ENCODE data around the gene NENF. TPM values are rescaled to one million over a fixed set of nuclear protein-coding genes. Genes with fewer than 3 reads are reported as not detected.

The NENF gene
- total RNA-seq, 4 donors from 2014 or later = 82.8 to 139 (median 84.6) TPM

DNA sequence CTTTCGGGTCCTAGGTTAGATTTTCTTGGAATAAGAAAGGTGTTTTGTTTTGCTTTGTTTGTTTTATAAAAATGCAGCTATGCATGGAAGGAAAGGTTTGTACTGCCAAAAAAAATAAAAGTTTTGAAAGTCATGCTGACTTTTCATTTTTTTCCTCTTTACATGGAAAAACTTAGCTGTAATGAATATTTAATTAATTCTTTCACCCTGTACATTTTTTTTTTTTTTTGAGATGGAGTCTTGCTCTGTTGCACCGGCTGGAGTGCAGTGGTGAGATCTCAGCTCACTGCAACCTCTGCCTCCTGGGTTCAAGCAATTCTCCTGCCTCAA lies 48.7 kb downstream of the NENF start:
- intact Hi-C loops (cut with DNase I; ENCODE audit: low total_unique reads) = no loop called here
- TF ChIP-seq, protein P1, sequence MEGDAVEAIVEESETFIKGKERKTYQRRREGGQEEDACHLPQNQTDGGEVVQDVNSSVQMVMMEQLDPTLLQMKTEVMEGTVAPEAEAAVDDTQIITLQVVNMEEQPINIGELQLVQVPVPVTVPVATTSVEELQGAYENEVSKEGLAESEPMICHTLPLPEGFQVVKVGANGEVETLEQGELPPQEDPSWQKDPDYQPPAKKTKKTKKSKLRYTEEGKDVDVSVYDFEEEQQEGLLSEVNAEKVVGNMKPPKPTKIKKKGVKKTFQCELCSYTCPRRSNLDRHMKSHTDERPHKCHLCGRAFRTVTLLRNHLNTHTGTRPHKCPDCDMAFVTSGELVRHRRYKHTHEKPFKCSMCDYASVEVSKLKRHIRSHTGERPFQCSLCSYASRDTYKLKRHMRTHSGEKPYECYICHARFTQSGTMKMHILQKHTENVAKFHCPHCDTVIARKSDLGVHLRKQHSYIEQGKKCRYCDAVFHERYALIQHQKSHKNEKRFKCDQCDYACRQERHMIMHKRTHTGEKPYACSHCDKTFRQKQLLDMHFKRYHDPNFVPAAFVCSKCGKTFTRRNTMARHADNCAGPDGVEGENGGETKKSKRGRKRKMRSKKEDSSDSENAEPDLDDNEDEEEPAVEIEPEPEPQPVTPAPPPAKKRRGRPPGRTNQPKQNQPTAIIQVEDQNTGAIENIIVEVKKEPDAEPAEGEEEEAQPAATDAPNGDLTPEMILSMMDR (IDR thresholded peaks at IDR 0.05) = no peak
- no peak for TF ChIP-seq POLR2A (IDR thresholded peaks at IDR 0.05)
- no peak for DNase-seq (ENCODE audit: low spot score in 2 of 2)
- 48 to 49% methylated on average over 2 of the region's 2 CpGs for WGBS, 2 donors
- H3K4me3 ChIP-seq (ENCODE audit: low read depth, poor library complexity, severe bottlenecking) = no peak overlapping the region

DNA sequence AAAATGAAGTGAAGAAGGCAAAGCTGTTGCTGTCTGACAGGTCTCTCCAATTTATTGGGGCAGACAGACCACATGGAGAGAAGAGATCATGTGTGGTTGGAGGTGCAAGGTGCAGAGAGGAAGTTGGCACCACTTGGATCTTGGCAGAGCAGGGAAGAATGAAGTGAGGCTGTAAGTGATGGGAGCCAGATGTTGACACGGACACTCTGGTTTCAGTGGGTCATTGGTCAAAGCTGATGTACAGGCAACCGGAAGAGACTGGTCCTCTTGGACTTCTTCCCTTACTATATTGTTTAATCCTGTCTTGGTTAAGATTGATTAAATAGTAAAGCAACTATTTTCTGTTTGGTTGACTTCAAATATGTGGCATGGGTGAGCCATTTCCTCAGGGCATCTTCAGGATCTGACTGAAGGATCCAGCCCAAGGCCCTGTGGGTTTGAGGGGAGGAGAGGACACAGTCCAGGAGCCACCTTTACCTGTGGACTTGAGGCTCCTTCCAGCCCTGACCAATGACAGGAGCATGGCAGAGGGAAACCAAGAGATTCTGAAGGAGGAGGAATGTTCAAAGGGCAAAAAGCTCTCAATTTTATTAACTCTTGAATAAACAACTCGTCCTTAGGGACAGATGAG lies 49.4 kb downstream of the NENF start:
- H3K4me3 ChIP-seq (ENCODE audit: low read depth, poor library complexity, severe bottlenecking) = no peak overlapping the region
- TF ChIP-seq, protein P1 (IDR thresholded peaks at IDR 0.05) = no peak
- no peak for TF ChIP-seq POLR2A (IDR thresholded peaks at IDR 0.05)
- no peak for DNase-seq (ENCODE audit: low spot score in 2 of 2)
- intact Hi-C loops (cut with DNase I; ENCODE audit: low total_unique reads) = no loop called here
- 66 to 75% methylated on average over 3 of the region's 3 CpGs for WGBS, 2 donors

DNA sequence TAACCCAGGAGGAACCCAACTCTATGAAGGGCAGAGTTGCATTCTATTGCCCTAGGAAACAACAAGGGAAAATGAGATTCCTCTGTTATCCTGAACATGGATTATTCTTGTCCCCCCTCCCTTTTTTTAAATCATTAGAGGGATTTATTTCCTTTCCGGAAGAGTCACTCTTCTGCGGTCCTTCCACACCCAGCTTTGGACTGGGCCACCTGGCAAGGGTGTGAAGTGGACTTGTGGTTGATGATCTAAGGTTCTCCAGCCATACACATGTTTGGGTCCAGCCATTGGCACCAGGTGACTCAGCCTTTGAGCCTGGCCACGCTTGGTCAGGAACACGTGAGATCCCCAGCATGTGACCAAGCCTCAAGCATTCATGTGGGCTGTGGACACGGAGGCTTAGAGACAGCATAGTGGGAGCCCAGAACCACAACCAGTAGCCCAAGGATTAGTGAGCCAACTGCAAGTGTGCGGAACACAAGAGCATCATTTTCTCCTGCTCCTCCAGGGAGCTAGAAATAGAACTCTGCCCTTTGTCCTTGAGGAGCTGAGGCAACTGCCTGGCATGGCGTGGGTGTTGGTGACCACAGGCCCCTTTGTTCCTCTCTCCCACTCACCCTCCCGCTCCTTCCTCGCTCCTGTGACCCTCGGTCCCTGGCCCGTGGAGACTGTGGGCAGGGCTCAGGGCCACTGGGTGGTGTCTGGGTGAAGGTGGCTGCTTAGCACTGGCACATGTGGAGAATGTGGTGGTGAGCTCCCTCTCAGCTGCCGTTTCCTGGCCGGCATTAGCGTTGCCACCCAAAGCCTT lies 50.1 kb downstream of the NENF start:
- no peak for DNase-seq (ENCODE audit: low spot score in 2 of 2)
- TF ChIP-seq, protein P1 (IDR thresholded peaks at IDR 0.05) = no peak
- no peak for TF ChIP-seq POLR2A (IDR thresholded peaks at IDR 0.05)
- 82 to 83% methylated on average over 14 of the region's 14 CpGs for WGBS, 2 donors
- intact Hi-C loops (cut with DNase I; ENCODE audit: low total_unique reads) = no loop called here
- no peak overlapping the region for H3K4me3 ChIP-seq (ENCODE audit: low read depth, poor library complexity, severe bottlenecking)

DNA sequence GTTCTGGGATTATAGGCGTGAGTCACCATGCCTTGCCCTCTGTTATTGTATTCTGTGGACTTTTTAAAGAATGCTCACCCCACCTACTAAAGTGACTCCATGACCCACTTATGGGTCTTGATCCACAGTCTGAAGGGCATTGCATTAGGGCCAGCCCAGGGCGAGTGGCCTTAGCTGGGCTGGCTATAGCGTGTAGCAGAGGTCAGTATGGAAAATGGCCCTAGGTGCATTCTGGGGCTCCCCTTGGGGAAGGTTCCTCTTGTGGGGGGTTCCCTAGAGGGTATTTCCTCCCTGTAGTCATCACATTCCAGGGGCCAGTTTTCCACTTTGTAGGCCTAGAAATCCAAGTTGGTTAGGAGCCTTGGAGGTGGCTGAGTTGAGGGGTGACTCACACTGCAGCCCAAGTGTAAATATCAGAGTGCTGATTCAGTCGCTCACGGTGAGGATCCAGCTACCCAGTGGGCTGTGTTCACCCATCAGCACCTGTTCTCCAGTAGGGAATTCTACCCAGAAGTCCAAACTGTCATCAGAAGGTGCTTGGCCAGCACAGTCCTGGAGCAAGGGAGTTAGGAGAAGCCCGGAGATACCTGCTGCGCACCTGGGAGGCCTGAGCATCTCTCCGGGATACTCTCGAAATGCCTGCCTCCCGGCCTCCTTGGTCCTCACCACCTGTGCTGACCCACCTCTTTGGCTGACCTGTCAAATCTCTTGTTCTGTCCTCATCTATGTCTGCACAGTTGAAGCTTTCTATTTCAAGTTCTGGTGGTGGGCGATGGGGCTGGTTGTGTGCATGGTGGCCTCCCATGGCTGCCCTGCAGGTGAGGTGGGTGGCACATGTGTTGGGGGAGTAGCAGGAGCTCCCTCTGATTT lies 52.2 kb downstream of the NENF start:
- 93 to 97% methylated on average over 11 of the region's 11 CpGs for WGBS, 2 donors
- intact Hi-C loops (cut with DNase I; ENCODE audit: low total_unique reads) = no loop called here
- no peak overlapping the region for H3K4me3 ChIP-seq (ENCODE audit: low read depth, poor library complexity, severe bottlenecking)
- DNase-seq (ENCODE audit: low spot score in 2 of 2) = no peak
- TF ChIP-seq, protein P1 (IDR thresholded peaks at IDR 0.05) = no peak
- TF ChIP-seq POLR2A (IDR thresholded peaks at IDR 0.05) = no peak

DNA sequence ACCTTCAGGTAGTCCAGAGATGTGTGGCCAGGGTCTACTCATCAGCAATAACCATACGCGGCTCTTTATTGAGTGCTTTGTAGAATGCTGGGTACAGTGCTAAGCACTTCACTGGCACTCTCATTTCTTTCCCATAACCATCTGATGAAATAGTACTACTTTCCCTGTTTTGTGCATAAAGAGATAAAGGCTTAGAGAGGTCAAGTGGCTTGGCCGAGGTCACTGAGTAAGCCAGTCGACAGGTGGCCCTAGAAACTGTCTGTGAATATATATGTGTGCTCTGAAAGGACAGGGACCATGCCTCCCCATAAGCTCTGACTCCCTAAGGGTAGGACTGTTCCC lies 52.8 kb downstream of the NENF start:
- DNase-seq (ENCODE audit: low spot score in 2 of 2) = no peak
- intact Hi-C loops (cut with DNase I; ENCODE audit: low total_unique reads) = no loop called here
- no peak overlapping the region for H3K4me3 ChIP-seq (ENCODE audit: low read depth, poor library complexity, severe bottlenecking)
- WGBS, 2 donors = 88 to 98% methylated on average over 4 of the region's 4 CpGs
- TF ChIP-seq, protein P1 (IDR thresholded peaks at IDR 0.05) = no peak
- TF ChIP-seq POLR2A (IDR thresholded peaks at IDR 0.05) = no peak
